ENCODE data around the gene SLC47A2. TPM values are rescaled to one million over a fixed set of nuclear protein-coding genes. Genes with fewer than 3 reads are reported as not detected.
"Not testable (repeated sequence)": the region's sequence is repeated elsewhere in the genome, so short reads cannot be mapped to it uniquely, and the experiment has no call there.

SLC47A2 gene
- total RNA-seq, 1 donor from 2014 or later: not detected

GRCh38 chr17:19708431-19709175 is 7.8 kb downstream of the SLC47A2 start:
- DNase-seq (ENCODE audit: low spot score): peak; percentile 88

- peak; percentile 71 for DNase-seq (ENCODE audit: low spot score)
Measured at GRCh38 chr17:19707728-19708221, 8.6 kb downstream of the SLC47A2 start.

GRCh38 chr17:19706791-19707727 is 9.3 kb downstream of the SLC47A2 start:
- DNase-seq (ENCODE audit: low spot score): peak; percentile 79

- DNase-seq (ENCODE audit: low spot score): peak; percentile 81
Measured at GRCh38 chr17:19705771-19706770, 10.3 kb downstream of the SLC47A2 start.

- peak; percentile 65 for DNase-seq (ENCODE audit: low spot score)
Measured at GRCh38 chr17:19705201-19705600, 11.2 kb downstream of the SLC47A2 start.

GRCh38 chr17:19703828-19704613 is 12.4 kb downstream of the SLC47A2 start:
- DNase-seq (ENCODE audit: low spot score): peak; percentile 67

GRCh38 chr17:19703106-19703827 is 13.1 kb downstream of the SLC47A2 start:
- peak; percentile 87 for DNase-seq (ENCODE audit: low spot score)

- DNase-seq (ENCODE audit: low spot score): peak; percentile 30
Measured at GRCh38 chr17:19702217-19702641, 14.2 kb downstream of the SLC47A2 start.

GRCh38 chr17:19686400-19687090 is 29.8 kb downstream of the SLC47A2 start:
- DNase-seq (ENCODE audit: low spot score): no peak

GRCh38 chr17:19684909-19685580 is 31.3 kb downstream of the SLC47A2 start:
- DNase-seq (ENCODE audit: low spot score): not testable (repeated sequence)

GRCh38 chr17:19683117-19683516 is 33.3 kb downstream of the SLC47A2 start:
- no peak for DNase-seq (ENCODE audit: low spot score)

GRCh38 chr17:19678581-19679453 is 37.6 kb downstream of the SLC47A2 start:
- no peak for DNase-seq (ENCODE audit: low spot score)

- DNase-seq (ENCODE audit: low spot score): no peak
Measured at GRCh38 chr17:19677736-19678379, 38.5 kb downstream of the SLC47A2 start.

- no peak for DNase-seq (ENCODE audit: low spot score)
Measured at GRCh38 chr17:19676896-19677295, 39.5 kb downstream of the SLC47A2 start.

- no peak for DNase-seq (ENCODE audit: low spot score)
Measured at GRCh38 chr17:19673623-19674022, 42.8 kb downstream of the SLC47A2 start.

- no peak for DNase-seq (ENCODE audit: low spot score)
Measured at GRCh38 chr17:19672009-19672750, 44.2 kb downstream of the SLC47A2 start.

Data from mesenteric fat pad (tissue), 1 donor.